Vagina (tissue), 2 donors: Measurements from ENCODE around the gene HSD11B1. TPM values are rescaled to one million over a fixed set of nuclear protein-coding genes. Genes with fewer than 3 reads are reported as not detected.
A peak's percentile ranks its signal among the peaks of the same experiment; 100 is the strongest.

Experiments used
- DNase-seq, 2 donors: peaks; one replicate each; pipeline ENCODE4 v3.0.0-alpha.2; 2017; ENCODE audit errors: extremely low spot score in 2 of 2
- H3K27ac ChIP-seq: fragments of 200-600 bp; sonication (generic); one replicate; pipeline ENCODE4 v1.5.1; 2019
- H3K27me3 ChIP-seq: fragments of 200-600 bp; sonication (generic); one replicate; pipeline ENCODE4 v1.5.1; 2019
- H3K36me3 ChIP-seq, 2 donors: fragments of 200-600 bp; sonication (generic); one replicate each; pipeline ENCODE4 v1.5.1; 2017 to 2019
- H3K4me1 ChIP-seq: fragments of 200-600 bp; sonication (generic); one replicate; pipeline ENCODE4 v1.5.1; 2019
- H3K4me3 ChIP-seq, 2 donors: fragments of 200-600 bp; sonication (generic); 1 replicate in 1 of 2; 2 replicates in 1 of 2; pipeline ENCODE4 v1.5.1; 2016 to 2019
- H3K9me3 ChIP-seq: fragments of 200-600 bp; sonication (generic); one replicate; pipeline ENCODE4 v1.5.1; 2019
- POLR2A ChIP-seq, 2 donors: fragments of 450-650 bp; IDR thresholded peaks; one replicate each; pipeline ENCODE4 v1.6.1; 2017; ENCODE audit warnings: antibody characterized with exemption in 2 of 2, mild to moderate bottlenecking in 2 of 2, moderate library complexity in 2 of 2
- POLR2AphosphoS5 ChIP-seq, 2 donors: sonication (generic); formaldehyde crosslinking; IDR thresholded peaks; one replicate each; pipeline ENCODE4 v1.9.0; 2017; ENCODE audit warnings: antibody characterized with exemption in 2 of 2, mild to moderate bottlenecking in 2 of 2, low read depth in 1 of 2; ENCODE audit not compliant: insufficient read depth in 1 of 2
- intact Hi-C: fragments of 100-400 bp; cut with DNase I; formaldehyde crosslinking; loops from one replicate; pipeline ENCODE4 v1.15.1; 2023
- total RNA-seq: library from RNA; depleted of rRNA; stranded (reverse); fragments of >200 nt; gene quantifications from one replicate; pipeline ENCODE4 v1.2.3, GENCODE V29; 2016
- TF ChIP-seq, protein P1 (sequence below), 3 experiments: fragments of 450-650 bp in 2 of 3; fragments of 200-600 bp in 1 of 3; sonication (generic) in 1 of 3; IDR thresholded peaks; one replicate each; pipeline ENCODE4 v1.5.1; 2017 to 2019; ENCODE audit warnings: antibody characterized with exemption in 3 of 3, mild to moderate bottlenecking in 2 of 3, moderate library complexity in 2 of 3

The HSD11B1 gene
- total RNA-seq, 1 donor from 2014 or later: 18.7 TPM

DNA sequence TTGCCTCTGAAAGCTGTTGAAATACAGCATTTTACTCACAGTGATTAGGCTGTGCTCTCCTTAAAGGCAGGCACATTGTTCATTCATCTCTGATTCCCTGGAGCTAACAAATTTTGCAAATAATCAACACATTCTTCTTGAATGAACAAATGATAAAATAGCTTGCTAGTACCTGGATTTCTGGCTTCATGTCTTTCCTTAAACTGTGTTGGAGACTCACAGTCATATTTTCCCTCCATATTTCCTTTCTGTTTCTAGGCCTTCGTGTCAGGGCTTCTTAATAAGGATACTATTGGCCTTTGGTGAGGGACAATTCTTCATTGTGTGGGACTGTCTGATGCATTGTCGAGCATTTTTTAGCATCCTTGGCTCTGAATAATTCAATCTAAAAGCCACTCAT is 9.7 kb downstream of the HSD11B1 start:
- TF ChIP-seq, protein P1, sequence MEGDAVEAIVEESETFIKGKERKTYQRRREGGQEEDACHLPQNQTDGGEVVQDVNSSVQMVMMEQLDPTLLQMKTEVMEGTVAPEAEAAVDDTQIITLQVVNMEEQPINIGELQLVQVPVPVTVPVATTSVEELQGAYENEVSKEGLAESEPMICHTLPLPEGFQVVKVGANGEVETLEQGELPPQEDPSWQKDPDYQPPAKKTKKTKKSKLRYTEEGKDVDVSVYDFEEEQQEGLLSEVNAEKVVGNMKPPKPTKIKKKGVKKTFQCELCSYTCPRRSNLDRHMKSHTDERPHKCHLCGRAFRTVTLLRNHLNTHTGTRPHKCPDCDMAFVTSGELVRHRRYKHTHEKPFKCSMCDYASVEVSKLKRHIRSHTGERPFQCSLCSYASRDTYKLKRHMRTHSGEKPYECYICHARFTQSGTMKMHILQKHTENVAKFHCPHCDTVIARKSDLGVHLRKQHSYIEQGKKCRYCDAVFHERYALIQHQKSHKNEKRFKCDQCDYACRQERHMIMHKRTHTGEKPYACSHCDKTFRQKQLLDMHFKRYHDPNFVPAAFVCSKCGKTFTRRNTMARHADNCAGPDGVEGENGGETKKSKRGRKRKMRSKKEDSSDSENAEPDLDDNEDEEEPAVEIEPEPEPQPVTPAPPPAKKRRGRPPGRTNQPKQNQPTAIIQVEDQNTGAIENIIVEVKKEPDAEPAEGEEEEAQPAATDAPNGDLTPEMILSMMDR (IDR thresholded peaks at IDR 0.05): no peak
- TF ChIP-seq POLR2A (IDR thresholded peaks at IDR 0.05) (no peak), POLR2AphosphoS5 (IDR thresholded peaks at IDR 0.05; ENCODE audit: insufficient read depth in 1 of 2, low read depth in 1 of 2) (no peak)
- no peak for DNase-seq
- Histone ChIP-seq H3K4me1 (no peaks in the 10 kb centered on the region), H3K27ac (no peak overlapping the region), H3K27me3 (no peaks in the 10 kb centered on the region), H3K4me3 (no peak overlapping the region), H3K36me3 (no peaks in the 10 kb centered on the region), H3K9me3 (no peaks in the 10 kb centered on the region)
- intact Hi-C loops: no loop called here

DNA sequence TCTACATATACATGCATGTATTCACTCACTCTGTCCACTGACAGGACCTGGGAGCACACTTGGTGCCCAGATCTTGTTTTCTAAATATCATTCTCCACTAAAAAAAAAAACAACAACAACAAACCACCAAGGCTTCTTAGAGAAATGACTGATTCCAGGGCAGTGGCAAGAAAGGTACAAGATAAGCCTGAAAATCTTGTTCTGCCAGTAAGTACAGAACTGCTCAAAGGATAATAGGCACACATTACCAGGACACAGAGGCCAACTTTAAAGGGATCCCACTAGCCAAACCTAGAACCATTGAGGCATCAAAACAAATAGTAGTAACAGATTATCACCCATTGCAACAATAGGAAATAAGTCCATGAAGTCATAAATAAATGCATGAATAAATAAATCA is 10.7 kb downstream of the HSD11B1 start:
- H3K36me3 ChIP-seq: no peaks in the 10 kb centered on the region
- TF ChIP-seq, protein P1 (IDR thresholded peaks at IDR 0.05): no peak
- peak in 1 of 2 donors; percentile 28 for TF ChIP-seq POLR2AphosphoS5 (IDR thresholded peaks at IDR 0.05; ENCODE audit: insufficient read depth in 1 of 2, low read depth in 1 of 2)
- H3K4me3 ChIP-seq: no peak overlapping the region
- no peak overlapping the region for H3K27ac ChIP-seq
- DNase-seq: no peak
- H3K9me3 ChIP-seq: no peaks in the 10 kb centered on the region
- H3K4me1 ChIP-seq: peaks cover 2% of the 10 kb centered on the region
- H3K27me3 ChIP-seq: no peaks in the 10 kb centered on the region
- intact Hi-C loops: no loop called here

DNA sequence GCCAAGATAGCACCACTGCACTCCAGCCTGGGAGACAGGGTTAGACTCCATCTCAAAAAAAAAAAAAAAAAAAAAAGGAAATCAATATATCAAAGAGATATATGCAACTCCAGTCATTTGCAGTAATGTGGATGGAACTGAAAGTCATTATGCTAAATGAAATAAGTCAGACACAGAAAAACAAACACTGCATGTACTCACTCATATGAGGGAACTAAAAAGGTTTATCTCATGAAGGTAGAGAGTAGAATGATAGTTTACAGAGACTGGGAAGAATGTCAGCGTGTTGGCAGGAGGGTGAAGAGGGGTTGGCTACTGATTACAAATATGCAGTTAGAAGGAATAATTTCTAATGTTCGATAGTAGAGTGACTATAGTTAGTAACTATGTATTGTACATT is 13.2 kb downstream of the HSD11B1 start:
- DNase-seq: no peak
- TF ChIP-seq POLR2A (IDR thresholded peaks at IDR 0.05) (no peak), POLR2AphosphoS5 (IDR thresholded peaks at IDR 0.05; ENCODE audit: insufficient read depth in 1 of 2, low read depth in 1 of 2) (no peak)
- TF ChIP-seq, protein P1 (IDR thresholded peaks at IDR 0.05): no peak
- no peaks in the 10 kb centered on the region for H3K27me3 ChIP-seq
- H3K4me1 ChIP-seq: peaks cover 11% of the 10 kb centered on the region
- no peak overlapping the region for H3K4me3 ChIP-seq
- intact Hi-C loops: no loop called here
- no peaks in the 10 kb centered on the region for H3K9me3 ChIP-seq
- no peaks in the 10 kb centered on the region for H3K36me3 ChIP-seq
- no peak overlapping the region for H3K27ac ChIP-seq

DNA sequence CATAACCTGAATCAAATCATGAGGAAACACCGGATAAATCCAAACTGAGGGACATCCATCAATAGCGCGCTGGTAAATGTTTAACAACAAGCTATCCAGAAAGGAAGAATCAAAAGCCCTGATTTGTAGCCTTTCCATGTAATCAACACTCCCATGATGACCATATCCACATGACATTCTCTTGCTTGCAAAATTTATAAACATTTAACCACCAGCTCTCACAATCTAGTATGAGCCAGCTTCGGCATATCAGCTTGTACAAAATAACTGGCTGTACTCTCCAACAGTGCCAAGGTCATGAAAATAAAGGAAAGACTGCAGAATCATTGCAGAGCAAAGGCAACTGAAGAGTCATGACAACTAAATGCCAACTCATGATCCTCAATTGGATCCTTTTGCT is 15.7 kb downstream of the HSD11B1 start:
- TF ChIP-seq, protein P1 (IDR thresholded peaks at IDR 0.05): no peak
- TF ChIP-seq POLR2AphosphoS5 (IDR thresholded peaks at IDR 0.05; ENCODE audit: insufficient read depth in 1 of 2, low read depth in 1 of 2): no peak
- TF ChIP-seq POLR2A (IDR thresholded peaks at IDR 0.05): no peak
- intact Hi-C loops: no loop called here
- Histone ChIP-seq H3K27me3 (no peaks in the 10 kb centered on the region), H3K9me3 (no peaks in the 10 kb centered on the region), H3K4me3 (no peak overlapping the region), H3K27ac (no peak overlapping the region), H3K36me3 (no peaks in the 10 kb centered on the region), H3K4me1 (peaks cover 11% of the 10 kb centered on the region)
- no peak for DNase-seq

DNA sequence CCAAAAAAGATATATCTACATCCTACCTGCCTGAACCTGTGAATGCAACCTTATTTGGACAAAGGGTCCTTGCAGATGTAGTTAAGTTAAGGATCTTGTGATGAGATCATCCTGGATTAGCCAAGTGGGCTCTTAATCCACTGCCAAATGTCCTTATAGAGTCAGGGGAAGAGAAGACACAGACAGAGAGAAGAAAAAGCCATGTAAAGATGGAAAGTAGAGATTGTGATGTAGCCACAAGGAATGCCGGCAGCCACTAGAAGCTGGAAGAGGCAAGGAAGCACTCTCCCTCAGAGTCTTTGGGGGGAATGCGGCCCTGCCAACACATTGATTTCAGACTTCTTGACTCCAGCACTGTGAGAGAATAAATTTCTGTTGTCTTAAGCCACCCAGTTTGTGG is 16.2 kb downstream of the HSD11B1 start:
- Histone ChIP-seq H3K36me3 (no peaks in the 10 kb centered on the region), H3K27me3 (no peaks in the 10 kb centered on the region), H3K4me1 (peaks cover 11% of the 10 kb centered on the region), H3K27ac (no peak overlapping the region), H3K9me3 (no peaks in the 10 kb centered on the region), H3K4me3 (no peak overlapping the region)
- TF ChIP-seq, protein P1 (IDR thresholded peaks at IDR 0.05): no peak
- no peak for TF ChIP-seq POLR2A (IDR thresholded peaks at IDR 0.05)
- no peak for TF ChIP-seq POLR2AphosphoS5 (IDR thresholded peaks at IDR 0.05; ENCODE audit: insufficient read depth in 1 of 2, low read depth in 1 of 2)
- intact Hi-C loops: no loop called here
- no peak for DNase-seq
